ENCODE results near the gene EDNRA.

Gene EDNRA

GRCh38 chr4:147586637-147587036, 105.7 kb downstream of the EDNRA start:
- Histone ChIP-seq H3K4me1 (ENCODE audit: control insufficient read depth, insufficient read depth, low read length, unreplicated experiment) (peaks cover 29% of the 10 kb centered on the region), H3K36me3 (ENCODE audit: insufficient read depth, low read length) (no peaks in the 10 kb centered on the region), H3K4me3 (ENCODE audit: low read depth, low read length) (no peak overlapping the region), H2AFZ (ENCODE audit: low read length, unreplicated experiment) (no peak overlapping the region), H3K27ac (ENCODE audit: low read depth, low read length) (no peak overlapping the region), H3K27me3 (ENCODE audit: insufficient read depth, low read length) (no peaks in the 10 kb centered on the region), H3K79me2 (ENCODE audit: control insufficient read depth, insufficient read depth, low read length, unreplicated experiment) (no peaks in the 10 kb centered on the region)

GRCh38 chr4:147587041-147587440, 106.1 kb downstream of the EDNRA start:
- H3K4me1 ChIP-seq (ENCODE audit: control insufficient read depth, insufficient read depth, low read length, unreplicated experiment) = peaks cover 25% of the 10 kb centered on the region
- no peaks in the 10 kb centered on the region for H3K79me2 ChIP-seq (ENCODE audit: control insufficient read depth, insufficient read depth, low read length, unreplicated experiment)
- H3K36me3 ChIP-seq (ENCODE audit: insufficient read depth, low read length) = no peaks in the 10 kb centered on the region
- no peak overlapping the region for H3K4me3 ChIP-seq (ENCODE audit: low read depth, low read length)
- H2AFZ ChIP-seq (ENCODE audit: low read length, unreplicated experiment) = no peak overlapping the region
- no peaks in the 10 kb centered on the region for H3K27me3 ChIP-seq (ENCODE audit: insufficient read depth, low read length)
- no peak overlapping the region for H3K27ac ChIP-seq (ENCODE audit: low read depth, low read length)

GRCh38 chr4:147589586-147589985, 108.7 kb downstream of the EDNRA start:
- Histone ChIP-seq H2AFZ (ENCODE audit: low read length, unreplicated experiment) (peak overlapping the region; percentile 85), H3K27me3 (ENCODE audit: insufficient read depth, low read length) (no peaks in the 10 kb centered on the region), H3K27ac (ENCODE audit: low read depth, low read length) (peak overlapping the region; percentile 66), H3K4me1 (ENCODE audit: control insufficient read depth, insufficient read depth, low read length, unreplicated experiment) (peaks cover 17% of the 10 kb centered on the region), H3K36me3 (ENCODE audit: insufficient read depth, low read length) (no peaks in the 10 kb centered on the region), H3K79me2 (ENCODE audit: control insufficient read depth, insufficient read depth, low read length, unreplicated experiment) (no peaks in the 10 kb centered on the region), H3K4me3 (ENCODE audit: low read depth, low read length) (no peak overlapping the region; the same call in 1 of the 2 replicates)

- H2AFZ ChIP-seq (ENCODE audit: low read length, unreplicated experiment) = no peak overlapping the region
- H3K4me1 ChIP-seq (ENCODE audit: control insufficient read depth, insufficient read depth, low read length, unreplicated experiment) = peaks cover 17% of the 10 kb centered on the region
- H3K79me2 ChIP-seq (ENCODE audit: control insufficient read depth, insufficient read depth, low read length, unreplicated experiment) = no peaks in the 10 kb centered on the region
- no peak overlapping the region for H3K4me3 ChIP-seq (ENCODE audit: low read depth, low read length)
- H3K27me3 ChIP-seq (ENCODE audit: insufficient read depth, low read length) = no peaks in the 10 kb centered on the region
- peak overlapping the region; percentile 66 for H3K27ac ChIP-seq (ENCODE audit: low read depth, low read length)
- no peaks in the 10 kb centered on the region for H3K36me3 ChIP-seq (ENCODE audit: insufficient read depth, low read length)
These were observed 109.5 kb downstream of the EDNRA start for GRCh38 chr4:147590249-147590920.

- Histone ChIP-seq H3K4me1 (ENCODE audit: control insufficient read depth, insufficient read depth, low read length, unreplicated experiment) (peaks cover 17% of the 10 kb centered on the region), H3K36me3 (ENCODE audit: insufficient read depth, low read length) (no peaks in the 10 kb centered on the region), H3K4me3 (ENCODE audit: low read depth, low read length) (no peak overlapping the region), H3K27me3 (ENCODE audit: insufficient read depth, low read length) (no peaks in the 10 kb centered on the region), H3K79me2 (ENCODE audit: control insufficient read depth, insufficient read depth, low read length, unreplicated experiment) (no peaks in the 10 kb centered on the region), H3K27ac (ENCODE audit: low read depth, low read length) (no peak overlapping the region), H2AFZ (ENCODE audit: low read length, unreplicated experiment) (no peak overlapping the region)
These were observed 110.2 kb downstream of the EDNRA start for GRCh38 chr4:147591106-147591505.

GRCh38 chr4:147594107-147594506, 113.2 kb downstream of the EDNRA start:
- Histone ChIP-seq H3K4me1 (ENCODE audit: control insufficient read depth, insufficient read depth, low read length, unreplicated experiment) (peaks cover 23% of the 10 kb centered on the region), H3K4me3 (ENCODE audit: low read depth, low read length) (no peak overlapping the region), H2AFZ (ENCODE audit: low read length, unreplicated experiment) (no peak overlapping the region), H3K36me3 (ENCODE audit: insufficient read depth, low read length) (no peaks in the 10 kb centered on the region), H3K27me3 (ENCODE audit: insufficient read depth, low read length) (no peaks in the 10 kb centered on the region), H3K79me2 (ENCODE audit: control insufficient read depth, insufficient read depth, low read length, unreplicated experiment) (no peaks in the 10 kb centered on the region), H3K27ac (ENCODE audit: low read depth, low read length) (no peak overlapping the region)

All from ACC112 (cell line).